NT2/D1 (cell line): Measurements from ENCODE around the gene TLE5.

Experiments used
- DNase-seq: peaks from one replicate; pipeline ENCODE4 v3.0.0-alpha.2; 2011; ENCODE audit warnings: low read depth, low spot score
- H3K27me3 ChIP-seq: 2 replicates; pipeline ENCODE4 v1.6.0; 2011; ENCODE audit warnings: mild to moderate bottlenecking; ENCODE audit not compliant: insufficient read length, insufficient read depth
- H3K36me3 ChIP-seq: 2 replicates; pipeline ENCODE4 v1.6.1; 2011; ENCODE audit warnings: mild to moderate bottlenecking, low read length, mixed read lengths; ENCODE audit not compliant: insufficient read depth, insufficient read length
- H3K4me1 ChIP-seq: 2 replicates; pipeline ENCODE4 v1.5.1; 2011; ENCODE audit not compliant: insufficient read depth, insufficient read length
- H3K4me3 ChIP-seq: 2 replicates; pipeline ENCODE4 v1.5.1; 2011; ENCODE audit warnings: low read depth; ENCODE audit not compliant: insufficient read length
- H3K9ac ChIP-seq: 2 replicates; pipeline ENCODE4 v1.6.0; 2011; ENCODE audit warnings: low read depth; ENCODE audit not compliant: insufficient read length
- H3K9me3 ChIP-seq: 2 replicates; pipeline ENCODE4 v1.5.1; 2011; ENCODE audit warnings: mild to moderate bottlenecking, low read length; ENCODE audit not compliant: insufficient read depth
- SUZ12 ChIP-seq: IDR thresholded peaks from 2 replicates; pipeline ENCODE4 v1.6.1; 2011; ENCODE audit not compliant: insufficient read length, insufficient read depth; ENCODE audit errors: extremely low read depth
- YY1 ChIP-seq: IDR thresholded peaks from 2 replicates; pipeline ENCODE4 v1.6.1; 2011; ENCODE audit not compliant: insufficient read length, insufficient read depth
- ZNF274 ChIP-seq: IDR thresholded peaks from 2 replicates; pipeline ENCODE4 v1.6.1; 2011; ENCODE audit warnings: mild to moderate bottlenecking, low read depth, low read length

The TLE5 gene, protein sequence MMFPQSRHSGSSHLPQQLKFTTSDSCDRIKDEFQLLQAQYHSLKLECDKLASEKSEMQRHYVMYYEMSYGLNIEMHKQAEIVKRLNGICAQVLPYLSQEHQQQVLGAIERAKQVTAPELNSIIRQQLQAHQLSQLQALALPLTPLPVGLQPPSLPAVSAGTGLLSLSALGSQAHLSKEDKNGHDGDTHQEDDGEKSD

DNA sequence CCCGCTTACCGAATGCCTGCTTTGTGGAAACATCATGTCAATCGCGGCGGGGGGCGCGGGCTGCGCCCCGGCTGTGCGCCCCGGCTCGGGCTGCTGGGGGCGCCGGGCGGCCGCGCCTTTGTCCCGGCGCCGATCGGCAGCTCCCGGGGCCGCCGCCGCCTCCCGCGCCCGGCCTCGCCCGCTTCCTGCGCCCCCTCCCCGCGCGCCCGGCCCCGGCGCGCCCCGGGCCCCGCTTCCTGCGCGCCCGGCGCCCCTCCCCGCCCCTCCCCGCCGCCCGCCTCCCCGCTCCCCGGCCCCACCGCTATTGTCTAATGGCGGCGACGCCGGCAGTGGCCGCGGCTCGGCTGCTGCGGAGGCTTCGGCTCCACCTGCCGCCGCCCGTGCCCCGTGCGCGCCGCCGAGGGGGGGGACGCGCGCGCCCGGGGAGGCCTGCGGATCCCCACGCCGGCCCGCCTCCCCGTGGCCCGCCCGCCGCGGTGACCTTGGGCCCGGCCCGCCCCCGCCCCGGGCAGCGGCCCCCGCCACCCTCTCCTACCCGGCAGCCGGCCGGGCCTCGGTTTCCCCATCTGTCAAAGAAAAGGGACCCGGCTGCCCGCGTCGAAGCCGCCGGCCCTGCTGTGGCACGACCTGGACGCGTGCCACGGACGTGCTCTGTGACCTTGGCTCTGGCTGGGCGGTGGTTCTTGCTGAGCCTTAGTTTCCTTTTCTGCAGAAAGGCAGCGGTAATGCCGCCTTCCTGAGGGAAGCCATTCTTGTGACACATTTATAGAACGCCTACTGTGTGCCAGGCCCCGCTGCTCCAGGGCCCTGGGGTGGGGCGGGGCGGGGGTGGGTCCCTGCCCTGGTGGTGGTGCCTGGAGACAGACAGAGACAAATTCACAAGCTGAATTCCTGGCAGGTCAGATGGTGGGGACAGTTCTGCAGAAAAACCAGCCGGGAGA, at the start of gene TLE5:
TLE5 (minus strand) TSS at position 331 of the 941 bp plus-strand sequence; CDS start at position 36, 295 bp downstream.
- DNase-seq, result no peak
- Histone ChIP-seq H3K9ac (peak within 1 kb of the TSS; percentile 86), H3K9me3 (no peaks in the 10 kb centered on the region), H3K27me3 (peaks cover 48% of the 10 kb centered on the region), H3K4me1 (peaks cover 19% of the 10 kb centered on the region), H3K4me3 (peak within 1 kb of the TSS; percentile 63), H3K36me3 (peaks cover 6% of the 10 kb centered on the region)
- TF ChIP-seq YY1 (no peak), ZNF274 (no peak), SUZ12 (no peak)

DNA sequence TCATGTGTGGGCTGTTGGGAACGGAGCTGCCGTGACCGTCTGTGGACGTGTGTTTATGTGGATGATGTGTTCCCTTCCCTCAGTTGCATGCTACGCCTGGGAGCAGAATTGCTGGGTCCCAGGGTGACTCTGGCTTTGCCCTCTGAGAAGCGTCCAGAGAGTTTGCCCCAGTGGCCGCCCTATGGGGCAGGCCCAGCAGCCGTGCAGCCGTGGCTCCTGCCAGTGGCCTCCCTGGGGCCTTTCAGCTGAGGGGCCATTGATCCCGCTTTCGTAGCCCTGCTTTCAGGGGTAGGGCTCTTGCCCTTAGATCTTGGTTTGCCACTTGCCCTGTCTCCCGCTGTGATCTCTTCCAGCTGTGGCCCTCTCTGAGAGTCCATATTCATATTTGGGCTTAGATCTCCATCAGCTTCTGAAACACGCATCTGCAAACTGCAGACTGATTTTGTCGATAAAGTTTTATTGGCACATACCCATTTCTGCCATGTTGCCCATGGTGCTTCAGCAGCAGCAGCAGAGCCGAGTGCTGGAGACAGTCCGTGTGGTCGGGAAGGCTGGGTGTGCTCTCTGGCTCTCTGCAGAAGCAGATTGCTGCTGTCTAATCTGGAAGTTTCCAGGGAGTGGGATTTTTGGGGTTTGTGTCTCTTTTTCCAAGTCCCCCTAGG, 49.4 kb upstream of the TLE5 start:
- peaks cover 26% of the 10 kb centered on the region for H3K4me1 ChIP-seq
- no peak for DNase-seq

DNA sequence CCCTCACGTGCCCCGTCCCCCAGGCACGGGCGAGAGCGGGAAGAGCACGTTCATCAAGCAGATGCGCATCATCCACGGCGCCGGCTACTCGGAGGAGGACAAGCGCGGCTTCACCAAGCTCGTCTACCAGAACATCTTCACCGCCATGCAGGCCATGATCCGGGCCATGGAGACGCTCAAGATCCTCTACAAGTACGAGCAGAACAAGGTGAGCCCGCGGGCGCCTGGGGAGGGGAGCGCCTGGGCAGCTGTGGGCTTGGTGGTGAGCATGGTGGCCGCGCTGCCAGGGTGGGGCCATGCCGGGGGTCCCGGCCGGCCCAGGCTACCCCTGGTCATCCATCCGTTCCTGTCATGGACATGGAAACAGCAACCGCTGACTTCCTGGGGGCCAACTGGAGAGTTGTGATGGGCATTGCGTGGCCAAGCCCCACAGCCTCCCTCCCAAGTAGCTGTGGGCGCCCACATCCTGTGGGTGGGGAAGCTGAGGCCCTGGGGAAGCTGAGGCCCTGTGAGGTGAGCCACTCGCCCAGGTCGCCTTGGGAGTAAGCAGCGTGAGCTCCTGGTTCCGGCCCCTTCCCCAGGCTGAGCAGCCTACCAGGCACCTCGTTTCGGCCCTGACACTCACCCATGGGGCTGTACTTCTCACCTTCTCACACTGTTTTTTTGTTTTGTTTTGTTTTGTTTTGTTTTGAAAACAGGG, 48.0 kb upstream of the TLE5 start:
- no peak for DNase-seq
- Histone ChIP-seq H3K9ac (no peak overlapping the region), H3K36me3 (peaks cover 38% of the 10 kb centered on the region), H3K4me1 (peaks cover 26% of the 10 kb centered on the region), H3K27me3 (no peaks in the 10 kb centered on the region), H3K9me3 (no peaks in the 10 kb centered on the region), H3K4me3 (no peak overlapping the region)
- TF ChIP-seq YY1 (no peak), SUZ12 (no peak), ZNF274 (no peak)

More for the DNA sequence above, 49.4 kb upstream of the TLE5 start:
- no peaks in the 10 kb centered on the region for H3K27me3 ChIP-seq
- no peak for TF ChIP-seq YY1
- no peak for TF ChIP-seq ZNF274
- TF ChIP-seq SUZ12, result no peak
- H3K9me3 ChIP-seq, result no peaks in the 10 kb centered on the region
- H3K9ac ChIP-seq, result no peak overlapping the region
- peaks cover 35% of the 10 kb centered on the region for H3K36me3 ChIP-seq
- no peak overlapping the region for H3K4me3 ChIP-seq

DNA sequence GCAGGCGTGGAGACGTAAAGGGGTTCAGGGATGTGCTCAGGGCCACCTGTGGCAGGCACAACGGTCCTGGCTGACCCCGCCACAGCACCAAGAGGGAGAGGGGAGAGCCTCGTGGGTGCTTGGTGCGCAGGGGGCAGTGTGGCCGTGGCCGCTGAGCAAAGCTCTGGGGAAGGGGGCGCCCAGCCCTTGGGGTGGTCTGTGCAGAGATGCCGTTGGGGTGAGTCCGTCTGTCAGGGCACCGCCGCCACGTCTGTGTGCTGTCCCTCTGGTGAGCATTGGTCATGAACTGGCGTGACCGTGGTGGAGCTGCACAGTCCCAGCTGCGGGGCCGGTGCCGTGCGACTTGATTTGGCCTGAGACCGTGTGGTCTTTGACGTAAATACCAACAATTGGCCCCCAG, 47.2 kb upstream of the TLE5 start:
- H3K9me3 ChIP-seq, result no peaks in the 10 kb centered on the region
- no peak overlapping the region for H3K4me3 ChIP-seq
- peaks cover 35% of the 10 kb centered on the region for H3K36me3 ChIP-seq
- TF ChIP-seq ZNF274 (no peak), SUZ12 (no peak), YY1 (no peak)
- DNase-seq, result no peak
- peaks cover 27% of the 10 kb centered on the region for H3K4me1 ChIP-seq
- H3K27me3 ChIP-seq, result no peaks in the 10 kb centered on the region
- H3K9ac ChIP-seq, result no peak overlapping the region

DNA sequence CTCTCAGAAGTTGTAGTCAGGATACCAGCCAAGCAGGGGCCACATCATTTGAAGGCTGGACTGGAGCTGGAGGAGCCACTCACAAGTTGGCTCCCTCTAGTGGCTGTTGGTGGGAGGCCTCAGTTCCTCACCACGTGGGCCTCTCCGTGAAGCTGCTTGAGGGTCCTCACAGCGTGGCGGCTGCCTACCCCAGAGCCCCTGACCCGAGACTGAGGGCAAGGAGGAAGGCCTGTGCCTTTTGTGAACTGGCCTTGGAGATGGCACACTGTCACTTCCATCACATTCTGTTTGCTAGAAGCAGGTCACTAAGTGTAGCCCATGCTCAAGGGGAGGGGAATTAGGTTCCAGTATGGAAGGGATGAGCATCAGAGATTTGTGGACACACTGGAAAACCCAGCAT, 46.5 kb upstream of the TLE5 start:
- Histone ChIP-seq H3K36me3 (peaks cover 29% of the 10 kb centered on the region), H3K9ac (peak overlapping the region; percentile 44), H3K27me3 (no peaks in the 10 kb centered on the region), H3K9me3 (no peaks in the 10 kb centered on the region), H3K4me1 (peaks cover 29% of the 10 kb centered on the region), H3K4me3 (no peak overlapping the region)
- TF ChIP-seq YY1, result no peak
- no peak for TF ChIP-seq ZNF274
- no peak for TF ChIP-seq SUZ12
- peak; percentile 60 for DNase-seq

DNA sequence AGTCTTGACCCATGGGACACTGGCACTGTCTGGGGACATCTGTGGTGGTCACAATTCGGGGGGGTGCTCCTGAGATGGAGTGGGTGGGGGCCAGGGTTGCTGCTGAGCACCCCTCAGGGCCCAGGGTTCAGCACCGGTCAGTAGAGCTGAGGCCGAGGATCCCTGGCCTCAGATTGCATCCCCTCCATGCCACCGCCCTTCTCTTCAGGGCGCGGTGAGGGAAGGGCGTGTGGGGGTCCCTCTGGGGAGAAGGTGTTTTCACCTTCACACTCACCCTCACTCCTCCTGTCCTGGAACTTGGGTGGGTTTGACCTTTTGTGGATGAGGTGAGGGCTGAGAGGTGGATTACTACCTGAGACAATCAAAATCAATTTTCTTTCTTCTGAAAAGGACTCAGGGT, 45.4 kb upstream of the TLE5 start:
- peaks cover 18% of the 10 kb centered on the region for H3K36me3 ChIP-seq
- H3K4me3 ChIP-seq, result no peak overlapping the region
- H3K4me1 ChIP-seq, result peaks cover 31% of the 10 kb centered on the region
- no peak for DNase-seq
- TF ChIP-seq YY1 (no peak), ZNF274 (no peak), SUZ12 (no peak)
- H3K27me3 ChIP-seq, result no peaks in the 10 kb centered on the region
- no peak overlapping the region for H3K9ac ChIP-seq
- H3K9me3 ChIP-seq, result no peaks in the 10 kb centered on the region
